Measurements from ENCODE around the gene TMEM130.

The TMEM130 gene

DNA sequence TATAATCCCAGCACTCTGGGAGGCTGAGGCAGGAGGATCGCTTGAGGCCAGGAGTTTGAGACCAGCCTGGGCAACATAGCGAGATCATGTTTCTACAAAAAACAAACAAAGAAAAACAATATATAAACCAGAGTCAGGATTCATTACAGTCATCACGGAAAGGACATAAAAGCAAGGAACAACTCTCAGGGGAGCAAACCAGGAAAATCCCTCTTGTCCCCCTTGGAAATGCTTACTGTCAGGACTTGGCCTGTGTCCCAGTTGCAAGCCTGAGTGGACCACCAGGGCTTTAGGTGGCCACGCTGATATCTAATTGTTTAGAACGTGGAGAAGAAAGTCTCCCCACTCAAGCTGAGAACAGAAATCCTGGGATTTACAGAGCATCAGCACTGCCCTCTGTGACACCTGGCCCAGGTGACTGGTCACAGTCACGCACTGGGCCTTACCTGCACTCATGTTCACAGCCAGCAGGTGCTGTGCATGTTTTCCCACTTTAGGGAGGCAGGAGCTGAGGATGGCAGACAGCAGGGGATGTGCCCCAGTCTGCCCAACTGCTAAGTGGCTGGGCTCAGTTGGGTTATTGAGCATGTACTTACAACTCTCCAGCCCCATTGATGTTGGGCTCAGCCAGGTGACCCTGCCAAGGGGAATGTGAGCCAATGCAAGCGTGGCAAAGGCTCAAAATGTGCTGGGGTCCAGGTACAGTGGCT lies 60.9 kb downstream of the TMEM130 start:
- no peak overlapping the region for H3K4me3 ChIP-seq (ENCODE audit: low read depth, low read length)
- H3K4me1 ChIP-seq (ENCODE audit: control insufficient read depth, insufficient read depth, low read length) = no peaks in the 10 kb centered on the region
- H3K27ac ChIP-seq (ENCODE audit: low read depth, low read length) = no peak overlapping the region
- no peaks in the 10 kb centered on the region for H3K27me3 ChIP-seq (ENCODE audit: control insufficient read depth, insufficient read depth, low read length)
- no peaks in the 10 kb centered on the region for H3K36me3 ChIP-seq (ENCODE audit: control insufficient read depth, insufficient read depth, low read length)
- no peak overlapping the region for H3K9ac ChIP-seq (ENCODE audit: low read depth, low read length)
- peaks cover 3% of the 10 kb centered on the region; the same call in 1 of the 2 replicates for H3K9me3 ChIP-seq (ENCODE audit: control insufficient read depth, insufficient read depth, low read length)

DNA sequence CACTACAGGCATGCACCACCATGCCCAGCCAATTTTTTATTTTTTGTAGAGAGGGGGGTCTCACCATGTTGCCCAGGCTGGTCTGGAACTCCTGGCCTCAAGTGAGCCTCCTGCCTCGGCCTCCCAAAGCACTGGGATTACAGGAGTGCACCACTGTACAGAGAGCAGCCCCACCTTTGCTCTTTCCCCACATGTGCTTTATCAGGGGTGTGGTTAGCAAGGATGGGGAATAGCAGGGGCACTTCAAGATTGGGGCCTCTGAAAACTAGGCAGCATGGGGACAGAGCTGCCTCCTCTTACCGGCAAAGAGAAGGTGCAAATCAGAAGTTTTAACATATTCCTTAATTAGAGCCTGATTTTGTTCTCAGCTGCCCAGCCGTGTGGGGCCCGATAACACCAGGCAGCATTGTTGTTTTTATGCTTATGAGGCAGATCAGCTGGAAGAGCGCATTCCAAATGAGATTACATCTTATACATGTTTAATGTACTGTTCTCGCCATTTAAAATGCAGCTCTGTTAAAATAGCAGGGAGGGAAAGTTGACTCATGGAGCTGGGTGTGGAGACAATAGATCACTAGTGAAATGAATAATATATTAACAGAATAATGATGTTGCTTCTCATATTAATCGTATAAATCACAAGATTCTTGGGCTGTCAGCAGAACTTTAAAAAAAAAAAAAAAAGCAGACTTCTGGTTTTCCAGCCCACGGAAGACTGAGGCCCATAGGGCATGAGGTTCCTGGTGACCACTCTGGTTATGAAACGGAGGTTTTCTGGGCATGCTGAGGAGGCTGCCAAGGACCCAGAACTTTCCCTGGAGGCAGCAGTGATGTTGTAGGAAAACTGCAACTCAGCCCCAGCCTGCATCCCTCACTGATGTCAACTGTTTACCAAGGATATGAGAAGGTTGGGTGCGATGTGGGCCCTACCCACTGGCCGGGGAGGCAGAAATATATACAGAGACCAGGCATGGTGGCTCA lies 62.5 kb downstream of the TMEM130 start:
- Histone ChIP-seq H3K27me3 (ENCODE audit: control insufficient read depth, insufficient read depth, low read length) (no peaks in the 10 kb centered on the region), H3K27ac (ENCODE audit: low read depth, low read length) (no peak overlapping the region), H3K4me1 (ENCODE audit: control insufficient read depth, insufficient read depth, low read length) (no peaks in the 10 kb centered on the region), H3K9ac (ENCODE audit: low read depth, low read length) (no peak overlapping the region), H3K36me3 (ENCODE audit: control insufficient read depth, insufficient read depth, low read length) (no peaks in the 10 kb centered on the region), H3K4me3 (ENCODE audit: low read depth, low read length) (no peak overlapping the region), H3K9me3 (ENCODE audit: control insufficient read depth, insufficient read depth, low read length) (peaks cover 3% of the 10 kb centered on the region; the same call in 1 of the 2 replicates)

DNA sequence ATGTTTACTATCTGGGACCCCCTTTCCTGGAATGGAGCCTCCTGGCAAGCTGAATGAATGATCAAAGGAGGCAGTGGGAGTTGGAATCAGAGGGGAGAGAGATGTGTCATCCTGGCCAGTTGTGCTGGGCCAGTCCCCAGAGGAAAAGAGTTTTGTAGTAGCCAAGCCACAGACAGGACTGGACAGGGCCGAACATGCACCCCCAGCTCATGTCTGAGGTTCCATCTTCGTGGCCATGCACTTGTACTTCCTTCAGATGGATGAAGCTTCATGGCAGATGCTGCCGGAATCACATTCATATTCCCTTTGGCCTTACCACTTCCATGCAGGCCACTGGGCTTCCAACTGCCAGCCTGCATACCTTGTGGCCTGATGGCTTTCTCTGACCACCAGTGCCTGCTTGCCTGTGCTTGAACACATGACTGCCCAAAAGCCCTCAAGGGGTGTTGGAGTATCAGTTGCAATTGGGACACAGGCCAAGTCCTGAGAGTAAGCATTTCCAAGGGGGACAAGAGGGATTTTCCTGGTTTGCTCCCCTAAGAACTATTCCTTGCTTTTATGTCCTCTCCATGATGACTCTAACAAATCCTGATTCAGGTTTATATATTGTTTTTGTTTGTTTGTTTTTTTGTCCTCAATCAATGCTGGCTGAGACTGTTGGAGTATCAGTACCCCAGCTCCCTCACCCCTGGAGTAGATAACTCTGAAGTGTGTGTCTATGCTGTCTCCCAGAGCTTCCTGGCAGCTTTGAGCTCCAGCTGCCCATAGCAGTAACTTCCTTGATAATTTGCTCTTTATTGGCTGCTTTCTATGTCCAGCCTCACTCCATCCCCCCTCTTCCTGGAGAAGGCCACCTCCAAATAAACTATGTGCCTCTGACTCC lies 63.6 kb downstream of the TMEM130 start:
- no peaks in the 10 kb centered on the region for H3K4me1 ChIP-seq (ENCODE audit: control insufficient read depth, insufficient read depth, low read length)
- H3K9ac ChIP-seq (ENCODE audit: low read depth, low read length) = no peak overlapping the region

DNA sequence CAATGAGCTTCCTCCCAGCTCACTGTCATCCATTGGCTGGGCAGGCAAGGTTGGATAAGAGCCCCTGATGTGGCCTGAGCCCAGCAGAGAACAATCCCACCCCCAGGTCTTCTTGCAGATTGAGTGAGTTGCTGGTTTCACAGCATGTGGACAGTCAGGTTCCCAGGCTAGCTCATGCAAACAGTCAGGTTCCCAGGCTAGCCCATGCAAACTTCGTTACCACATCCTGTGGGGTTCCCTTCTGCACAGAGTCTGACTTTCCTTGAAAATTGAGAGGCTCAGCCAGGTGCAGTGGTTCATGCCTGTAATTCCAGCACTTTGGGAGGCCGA lies 67.1 kb downstream of the TMEM130 start:
- Histone ChIP-seq H3K27me3 (ENCODE audit: control insufficient read depth, insufficient read depth, low read length) (no peaks in the 10 kb centered on the region), H3K4me1 (ENCODE audit: control insufficient read depth, insufficient read depth, low read length) (no peaks in the 10 kb centered on the region), H3K36me3 (ENCODE audit: control insufficient read depth, insufficient read depth, low read length) (no peaks in the 10 kb centered on the region), H3K4me3 (ENCODE audit: low read depth, low read length) (no peak overlapping the region), H3K27ac (ENCODE audit: low read depth, low read length) (no peak overlapping the region), H3K9ac (ENCODE audit: low read depth, low read length) (no peak overlapping the region), H3K9me3 (ENCODE audit: control insufficient read depth, insufficient read depth, low read length) (peaks cover 4% of the 10 kb centered on the region; the same call in 1 of the 2 replicates)

More for the DNA sequence above, 63.6 kb downstream of the TMEM130 start:
- no peaks in the 10 kb centered on the region for H3K27me3 ChIP-seq (ENCODE audit: control insufficient read depth, insufficient read depth, low read length)
- H3K4me3 ChIP-seq (ENCODE audit: low read depth, low read length) = no peak overlapping the region
- peaks cover under 1% of the 10 kb centered on the region; the same call in 1 of the 2 replicates for H3K9me3 ChIP-seq (ENCODE audit: control insufficient read depth, insufficient read depth, low read length)
- H3K36me3 ChIP-seq (ENCODE audit: control insufficient read depth, insufficient read depth, low read length) = no peaks in the 10 kb centered on the region
- H3K27ac ChIP-seq (ENCODE audit: low read depth, low read length) = no peak overlapping the region

DNA sequence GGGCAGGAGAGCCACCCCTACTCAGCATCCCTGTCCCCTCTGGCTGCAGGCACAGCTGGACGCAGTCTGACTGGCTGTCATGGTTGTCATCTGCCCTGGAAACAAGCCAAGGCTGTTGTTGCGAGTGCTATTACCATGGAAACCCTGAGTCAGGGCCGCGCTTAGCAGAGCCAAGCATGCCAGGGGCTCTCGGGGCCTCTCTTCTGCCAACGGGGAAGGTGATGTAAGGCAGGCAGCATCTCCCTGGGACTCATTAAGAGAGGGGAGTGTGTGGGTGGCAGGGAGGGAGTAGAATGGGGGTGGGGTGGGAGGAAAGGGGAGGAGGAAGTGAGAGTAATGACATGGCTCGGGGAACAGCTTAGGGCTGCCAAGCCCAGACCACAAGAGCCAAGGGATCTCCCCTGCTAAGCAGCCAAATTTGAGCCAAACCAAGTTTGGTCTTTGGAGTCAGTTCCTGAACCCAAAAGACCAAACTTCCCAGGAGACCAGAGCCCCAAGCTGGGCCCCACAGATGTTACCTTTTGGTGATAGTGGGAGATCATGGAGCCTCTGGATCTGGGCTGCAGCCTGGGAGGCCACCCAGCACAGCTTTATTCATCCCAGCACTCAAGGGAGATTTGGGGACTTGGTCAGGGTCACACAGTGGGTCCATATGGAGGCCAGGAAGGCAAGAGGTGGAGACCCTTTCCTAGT lies 67.6 kb downstream of the TMEM130 start:
- Histone ChIP-seq H3K9ac (ENCODE audit: low read depth, low read length) (no peak overlapping the region), H3K4me1 (ENCODE audit: control insufficient read depth, insufficient read depth, low read length) (no peaks in the 10 kb centered on the region), H3K36me3 (ENCODE audit: control insufficient read depth, insufficient read depth, low read length) (no peaks in the 10 kb centered on the region), H3K9me3 (ENCODE audit: control insufficient read depth, insufficient read depth, low read length) (peaks cover 4% of the 10 kb centered on the region; the same call in 1 of the 2 replicates), H3K27me3 (ENCODE audit: control insufficient read depth, insufficient read depth, low read length) (no peaks in the 10 kb centered on the region), H3K4me3 (ENCODE audit: low read depth, low read length) (no peak overlapping the region), H3K27ac (ENCODE audit: low read depth, low read length) (no peak overlapping the region)

DNA sequence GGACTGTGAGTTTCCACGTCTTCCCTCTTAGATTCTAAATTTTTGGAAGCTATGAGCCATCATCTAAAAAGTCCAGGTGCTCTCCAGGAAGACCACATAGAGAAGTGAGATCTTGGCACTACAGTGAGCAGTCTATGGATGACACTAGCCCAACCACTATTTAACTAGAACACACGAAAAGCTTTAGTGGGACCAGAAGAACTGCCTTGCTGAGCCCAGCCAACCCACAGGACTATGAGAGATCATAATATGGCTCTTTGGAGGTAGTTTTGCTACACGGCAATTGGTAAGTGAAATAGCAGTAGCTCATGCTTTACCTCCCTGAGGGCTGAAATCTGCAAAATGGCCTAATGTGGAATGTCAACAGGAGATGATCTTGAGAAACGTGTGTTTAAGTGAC lies 68.8 kb downstream of the TMEM130 start:
- no peak overlapping the region for H3K4me3 ChIP-seq (ENCODE audit: low read depth, low read length)
- H3K4me1 ChIP-seq (ENCODE audit: control insufficient read depth, insufficient read depth, low read length) = no peaks in the 10 kb centered on the region
- no peaks in the 10 kb centered on the region for H3K36me3 ChIP-seq (ENCODE audit: control insufficient read depth, insufficient read depth, low read length)
- no peak overlapping the region for H3K9ac ChIP-seq (ENCODE audit: low read depth, low read length)
- H3K9me3 ChIP-seq (ENCODE audit: control insufficient read depth, insufficient read depth, low read length) = peaks cover 4% of the 10 kb centered on the region; the same call in 1 of the 2 replicates
- no peak overlapping the region for H3K27ac ChIP-seq (ENCODE audit: low read depth, low read length)
- H3K27me3 ChIP-seq (ENCODE audit: control insufficient read depth, insufficient read depth, low read length) = no peaks in the 10 kb centered on the region

DNA sequence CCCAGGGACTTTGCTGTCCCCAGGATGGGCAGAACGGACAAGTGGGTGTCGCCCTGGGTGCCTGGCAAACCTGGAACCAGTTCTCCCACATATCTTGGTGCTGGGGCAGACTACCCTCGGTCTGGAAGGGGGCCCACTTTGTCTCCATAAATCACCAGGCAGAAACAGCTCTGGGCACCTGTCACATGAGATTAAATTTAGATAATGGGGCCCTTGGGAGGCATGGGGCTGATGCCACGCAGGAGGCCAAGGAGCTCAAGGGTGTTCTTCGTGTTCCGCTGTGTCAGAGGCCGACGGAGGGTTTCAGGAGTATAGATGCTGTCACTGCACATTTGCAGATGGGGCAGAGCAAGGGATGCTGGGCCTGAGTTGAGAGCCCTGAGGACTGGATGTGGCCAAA lies 72.7 kb downstream of the TMEM130 start:
- no peak overlapping the region for H3K27ac ChIP-seq (ENCODE audit: low read depth, low read length)
- H3K9ac ChIP-seq (ENCODE audit: low read depth, low read length) = no peak overlapping the region
- H3K9me3 ChIP-seq (ENCODE audit: control insufficient read depth, insufficient read depth, low read length) = peaks cover 4% of the 10 kb centered on the region; the same call in 1 of the 2 replicates
- no peaks in the 10 kb centered on the region for H3K27me3 ChIP-seq (ENCODE audit: control insufficient read depth, insufficient read depth, low read length)
- no peak overlapping the region for H3K4me3 ChIP-seq (ENCODE audit: low read depth, low read length)
- no peaks in the 10 kb centered on the region for H3K4me1 ChIP-seq (ENCODE audit: control insufficient read depth, insufficient read depth, low read length)
- no peaks in the 10 kb centered on the region for H3K36me3 ChIP-seq (ENCODE audit: control insufficient read depth, insufficient read depth, low read length)
